GM21360 (cell line): ENCODE results near the gene DOHH.

ENCODE experiments used
- ATAC-seq: cut with Tn5 transposase; IDR thresholded peaks from one replicate; pipeline ENCODE4 v1.9.1; 2021; ENCODE audit warnings: mild to moderate bottlenecking, moderate library complexity; ENCODE audit not compliant: unreplicated experiment

Gene DOHH

GRCh38 chr19:3444695-3445234 lies 55.7 kb downstream of the DOHH start:
- no peak for ATAC-seq

GRCh38 chr19:3443840-3444694 lies 56.4 kb downstream of the DOHH start:
- no peak for ATAC-seq

GRCh38 chr19:3442487-3443071 lies 57.9 kb downstream of the DOHH start:
- ATAC-seq: no peak

- no peak for ATAC-seq
Observed at GRCh38 chr19:3441986-3442329, 58.5 kb downstream of the DOHH start.

GRCh38 chr19:3441089-3441985 lies 59.1 kb downstream of the DOHH start:
- no peak for ATAC-seq
